Ectodermal cell (in vitro differentiated cells): Measurements from ENCODE around the gene BCOR.
A peak's percentile ranks its signal among the peaks of the same experiment; 100 is the strongest.

ENCODE experiments used
- H3K27ac ChIP-seq: 2 replicates; pipeline ENCODE4 v1.7.0; 2013; ENCODE audit warnings: mild to moderate bottlenecking, low read depth, low read length; ENCODE audit not compliant: insufficient read depth, poor library complexity, severe bottlenecking
- H3K27me3 ChIP-seq: 2 replicates; pipeline ENCODE4 v1.7.0; 2013; ENCODE audit warnings: mild to moderate bottlenecking, low read length; ENCODE audit not compliant: insufficient read depth, control insufficient read depth, poor library complexity, severe bottlenecking
- H3K36me3 ChIP-seq: one replicate; pipeline ENCODE4 v1.7.0; 2013; ENCODE audit warnings: low read length; ENCODE audit not compliant: control insufficient read depth, insufficient read depth
- H3K4me1 ChIP-seq: one replicate; pipeline ENCODE4 v1.7.0; 2013; ENCODE audit warnings: low read length; ENCODE audit not compliant: control insufficient read depth, insufficient read depth
- H3K4me3 ChIP-seq: 2 replicates; pipeline ENCODE4 v1.7.0; 2013; ENCODE audit warnings: low read depth, low read length, control low read depth; ENCODE audit not compliant: insufficient read depth
- H3K9me3 ChIP-seq: 2 replicates; pipeline ENCODE4 v1.7.0; 2013; ENCODE audit warnings: mild to moderate bottlenecking, low read length, moderate library complexity; ENCODE audit not compliant: control insufficient read depth
- WGBS, 2 experiments: methylation state at CpG; one replicate each; pipeline ENCODE4 v1.1.7; 2013; ENCODE audit warnings: missing lambda C conversion rate in 2 of 2; 5-methylcytosine and 5-hydroxymethylcytosine counted together

The BCOR gene

DNA sequence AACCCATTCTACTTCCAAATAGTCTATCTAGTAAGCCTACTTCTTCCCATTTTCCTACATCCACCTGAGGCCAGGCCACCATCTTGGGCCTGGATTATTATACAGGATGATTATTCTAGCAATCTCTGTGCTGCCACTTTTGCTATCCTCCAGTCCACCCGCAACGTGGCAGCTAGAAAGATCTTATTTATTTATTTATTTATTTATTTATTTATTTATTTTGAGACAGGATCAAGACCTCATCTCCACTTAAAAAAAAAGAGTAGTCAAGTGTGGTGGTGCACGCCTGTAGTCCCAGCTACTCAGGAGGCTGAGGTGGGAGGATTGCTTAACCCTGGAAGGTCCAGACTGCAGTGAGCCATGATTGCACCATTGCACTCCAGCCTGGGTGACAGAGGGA lies 15.2 kb upstream of the BCOR start:
- Histone ChIP-seq H3K36me3 (no peaks in the 10 kb centered on the region), H3K4me1 (no peaks in the 10 kb centered on the region), H3K27me3 (peaks cover 3% of the 10 kb centered on the region), H3K9me3 (no peaks in the 10 kb centered on the region), H3K27ac (no peak overlapping the region), H3K4me3 (no peak overlapping the region)
- WGBS, 2 experiments, result 93% methylated on average over 1 of the region's 3 CpGs; no CpG with 5 or more reads in 1 of the 2 experiments

DNA sequence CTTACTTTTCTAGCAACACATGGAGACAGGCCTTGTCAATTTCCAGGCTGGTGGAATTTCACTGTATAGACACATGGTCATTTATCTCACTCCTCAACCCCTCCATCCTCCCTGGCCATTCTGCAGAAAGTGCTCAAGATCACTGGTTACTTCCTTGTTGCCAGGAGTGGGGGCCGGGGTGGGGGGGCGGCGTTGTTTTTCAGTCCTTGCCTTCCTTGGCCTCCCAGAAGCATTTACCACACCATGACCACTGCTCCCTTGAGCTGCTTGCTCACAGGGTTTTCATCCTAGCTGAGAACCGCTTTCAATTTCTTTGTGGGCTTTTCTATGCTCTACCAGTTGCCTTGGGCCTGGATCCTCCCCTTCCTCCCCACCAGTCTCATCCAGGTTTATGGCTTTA lies 14.1 kb upstream of the BCOR start:
- Histone ChIP-seq H3K27me3 (peaks cover 14% of the 10 kb centered on the region), H3K4me1 (peaks cover 3% of the 10 kb centered on the region), H3K9me3 (no peaks in the 10 kb centered on the region), H3K36me3 (no peaks in the 10 kb centered on the region), H3K27ac (no peak overlapping the region), H3K4me3 (no peak overlapping the region)
- 54 to 56% methylated on average over 4 of the region's 4 CpGs for WGBS, 2 experiments

DNA sequence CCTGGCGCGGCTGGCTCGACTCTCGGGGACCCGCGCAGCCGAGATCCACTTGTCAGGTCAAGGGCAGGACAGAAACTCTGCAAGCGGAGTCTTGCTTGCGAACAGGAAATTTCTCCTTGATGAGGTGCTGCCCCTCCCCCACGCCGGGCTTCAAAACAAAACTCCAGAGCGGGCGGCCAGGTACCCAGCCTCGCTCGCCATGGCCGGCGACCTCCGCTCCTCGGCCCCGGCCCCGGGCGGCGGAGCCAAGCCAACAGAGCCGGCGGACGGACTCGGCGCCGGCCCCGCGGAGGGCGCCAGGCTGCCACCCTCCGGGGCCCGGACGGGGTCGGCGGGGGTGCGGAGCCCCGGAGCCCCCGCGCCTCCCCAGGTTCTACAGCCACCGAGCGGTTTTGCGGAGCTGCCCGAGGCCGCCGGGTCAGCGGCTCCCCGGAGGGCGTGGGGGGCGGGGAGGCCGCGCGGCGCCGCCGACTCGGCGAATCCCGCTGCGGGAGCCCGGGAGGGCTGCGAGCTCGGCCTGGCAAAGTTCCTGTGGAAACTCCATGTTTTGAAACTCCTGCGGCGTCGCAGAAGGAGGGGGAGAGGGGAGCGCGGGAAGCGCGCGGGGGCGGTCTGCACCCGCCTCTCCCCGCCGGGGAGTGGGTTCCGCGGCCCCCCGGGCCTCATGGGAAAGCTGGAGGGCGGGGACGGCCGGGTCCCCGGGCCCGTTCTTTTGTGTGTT lies 11.7 kb upstream of the BCOR start:
- no peak overlapping the region for H3K27ac ChIP-seq
- H3K4me1 ChIP-seq, result peaks cover 6% of the 10 kb centered on the region
- no peaks in the 10 kb centered on the region for H3K36me3 ChIP-seq
- WGBS, 2 experiments, result 0% methylated on average over 79 to 83 of the region's 84 CpGs
- peaks cover 27% of the 10 kb centered on the region for H3K27me3 ChIP-seq
- no peaks in the 10 kb centered on the region for H3K9me3 ChIP-seq
- peak overlapping the region; percentile 37 for H3K4me3 ChIP-seq

DNA sequence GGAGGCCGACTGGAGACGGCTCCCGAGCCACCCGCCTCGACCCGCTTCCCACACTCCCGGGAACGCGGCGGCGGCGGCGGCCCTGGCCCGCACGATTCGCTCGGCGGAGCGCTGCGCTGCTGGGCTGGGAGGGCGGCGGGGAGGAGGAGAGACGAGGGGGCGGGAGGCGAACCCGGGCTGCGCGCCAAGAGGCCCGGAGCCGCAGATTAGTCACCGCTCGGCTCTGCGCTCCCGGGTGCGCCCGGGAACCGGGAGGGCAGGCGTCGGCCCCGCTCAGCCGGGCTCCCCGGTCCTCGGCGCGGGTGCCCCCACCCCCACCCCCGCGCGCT lies 11.2 kb upstream of the BCOR start:
- WGBS, 2 experiments, result 0% methylated on average over 48 of the region's 48 CpGs
- no peak overlapping the region for H3K27ac ChIP-seq

DNA sequence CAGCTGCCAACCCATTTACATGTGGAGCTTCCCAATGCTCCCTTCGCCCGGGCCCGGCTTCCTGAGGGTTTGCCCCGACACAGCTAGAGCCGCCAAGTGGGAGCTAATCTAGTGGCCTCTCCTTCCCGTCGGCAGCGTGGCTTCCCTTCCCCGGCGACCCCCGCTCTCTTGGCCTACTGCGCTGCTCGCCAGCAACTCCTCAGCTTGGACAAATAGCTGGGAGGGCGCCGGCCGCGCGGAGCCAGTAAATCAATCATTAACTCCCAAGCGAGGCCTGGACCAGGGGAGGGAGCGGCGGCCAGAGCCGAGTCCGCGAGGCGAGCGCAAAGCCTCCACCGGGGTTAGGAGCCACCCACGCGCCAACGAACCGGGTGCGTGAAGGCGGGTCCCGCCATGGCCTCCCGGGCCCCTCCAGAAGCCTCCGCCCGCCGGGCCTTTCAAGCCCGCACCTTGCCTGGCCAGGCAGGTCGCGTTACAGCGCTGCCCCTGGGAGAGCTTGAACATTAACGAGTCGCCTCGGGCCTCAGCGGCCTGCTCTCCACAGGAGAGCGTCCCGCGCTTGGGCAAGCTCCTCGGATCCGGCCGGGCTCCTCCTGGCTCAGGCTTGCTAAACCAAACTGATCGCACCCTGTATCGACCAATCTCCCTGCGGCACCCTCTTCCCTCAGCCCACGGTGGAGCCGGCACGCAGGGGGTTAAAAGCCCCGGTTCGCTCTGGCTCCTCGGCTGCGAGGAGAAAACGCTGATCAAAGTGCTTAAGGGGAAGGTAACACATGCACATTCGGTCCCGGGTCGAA lies 10.6 kb upstream of the BCOR start:
- H3K27ac ChIP-seq, result no peak overlapping the region
- H3K4me3 ChIP-seq, result peak overlapping the region; percentile 37
- no peaks in the 10 kb centered on the region for H3K9me3 ChIP-seq
- WGBS, 2 experiments, result 0 to 1% methylated on average over 66 of the region's 66 CpGs
- H3K27me3 ChIP-seq, result peaks cover 38% of the 10 kb centered on the region
- no peaks in the 10 kb centered on the region for H3K36me3 ChIP-seq
- peaks cover 9% of the 10 kb centered on the region for H3K4me1 ChIP-seq

More for the DNA sequence above, 11.2 kb upstream of the BCOR start:
- no peaks in the 10 kb centered on the region for H3K36me3 ChIP-seq
- peaks cover 6% of the 10 kb centered on the region for H3K4me1 ChIP-seq
- H3K4me3 ChIP-seq, result peak overlapping the region; percentile 37
- no peaks in the 10 kb centered on the region for H3K9me3 ChIP-seq
- H3K27me3 ChIP-seq, result peaks cover 32% of the 10 kb centered on the region

DNA sequence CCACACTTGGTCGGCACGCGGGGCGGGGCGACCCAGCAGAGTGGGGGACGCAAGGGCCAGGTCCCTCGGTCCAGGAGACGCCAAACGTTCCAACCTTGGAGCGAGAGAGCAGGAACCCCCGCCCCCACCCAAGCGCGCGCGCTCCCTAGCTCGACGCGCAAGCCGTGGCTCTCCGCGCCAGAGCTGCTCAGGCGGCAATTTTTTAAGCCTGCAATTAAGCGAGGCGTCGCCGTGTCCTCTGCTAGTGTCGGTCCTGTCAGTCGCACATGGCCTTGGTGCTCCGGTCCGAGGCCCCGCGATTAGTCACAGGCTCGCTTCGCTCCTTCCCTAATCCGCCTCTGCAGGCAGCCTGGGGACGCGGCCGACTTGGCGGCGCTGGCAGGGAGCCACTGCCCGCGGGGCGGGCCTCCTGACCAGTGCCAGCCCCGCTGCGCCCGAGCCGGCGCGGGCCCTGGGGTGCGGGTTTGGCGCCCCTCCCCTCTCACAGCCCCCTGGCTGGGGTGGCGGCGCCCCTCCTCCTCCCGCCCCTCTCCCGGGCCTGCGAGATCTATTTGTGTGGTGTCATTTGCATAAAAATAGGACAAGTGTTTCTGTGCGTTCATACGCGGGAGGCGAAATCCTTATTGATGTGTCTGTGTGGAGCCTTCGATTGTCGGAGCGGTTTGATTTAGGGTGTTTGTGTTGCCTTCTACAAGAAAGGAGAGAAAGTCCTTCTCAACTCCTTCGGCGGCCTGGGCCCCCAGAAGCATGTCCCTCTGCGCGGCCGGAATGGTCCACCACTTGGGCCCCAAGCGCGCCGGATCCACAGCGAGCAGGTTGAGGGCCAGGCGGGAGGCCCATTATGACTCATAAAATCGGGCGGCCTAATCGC lies 9.8 kb upstream of the BCOR start:
- H3K9me3 ChIP-seq, result no peaks in the 10 kb centered on the region
- no peak overlapping the region for H3K27ac ChIP-seq
- H3K4me1 ChIP-seq, result peaks cover 13% of the 10 kb centered on the region
- H3K36me3 ChIP-seq, result no peaks in the 10 kb centered on the region
- H3K27me3 ChIP-seq, result peaks cover 46% of the 10 kb centered on the region
- H3K4me3 ChIP-seq, result peak overlapping the region; percentile 37
- WGBS, 2 experiments, result 0% methylated on average over 70 to 76 of the region's 76 CpGs

DNA sequence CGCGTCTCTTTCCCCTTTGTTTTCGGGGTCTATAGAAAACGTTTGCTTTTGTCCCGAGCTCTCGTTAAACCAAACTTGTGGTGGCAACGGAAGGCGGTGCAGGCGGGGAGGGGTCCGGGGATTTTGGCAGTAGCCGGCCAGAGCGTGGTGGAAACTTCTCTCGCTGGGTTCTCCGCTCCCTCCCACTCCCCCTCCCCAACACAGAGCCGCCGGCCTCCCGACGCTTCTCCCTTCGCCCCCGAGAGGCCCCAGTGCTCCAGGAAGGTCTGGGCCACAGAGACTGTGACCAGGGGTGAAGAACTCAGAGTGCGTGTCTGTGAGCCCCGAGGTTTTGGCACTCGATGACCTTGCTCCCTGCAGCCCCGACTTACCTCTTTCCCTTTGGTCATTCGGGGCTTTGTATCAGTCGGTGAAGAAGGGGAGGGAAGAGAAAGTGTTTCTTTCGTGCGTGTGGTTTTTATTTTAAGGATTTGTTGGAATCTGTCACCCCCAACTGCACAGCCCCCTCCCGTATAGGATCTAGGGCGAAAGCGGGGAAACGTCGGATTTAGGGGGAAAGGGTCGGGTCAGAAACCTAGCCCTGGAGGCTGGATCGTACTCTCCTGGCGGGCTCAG lies 9.0 kb upstream of the BCOR start:
- peaks cover 51% of the 10 kb centered on the region for H3K27me3 ChIP-seq
- H3K27ac ChIP-seq, result no peak overlapping the region
- no peaks in the 10 kb centered on the region for H3K36me3 ChIP-seq
- 0% methylated on average over 35 to 36 of the region's 36 CpGs for WGBS, 2 experiments
- H3K9me3 ChIP-seq, result no peaks in the 10 kb centered on the region
- peak overlapping the region; percentile 35 for H3K4me3 ChIP-seq
- peaks cover 20% of the 10 kb centered on the region for H3K4me1 ChIP-seq

DNA sequence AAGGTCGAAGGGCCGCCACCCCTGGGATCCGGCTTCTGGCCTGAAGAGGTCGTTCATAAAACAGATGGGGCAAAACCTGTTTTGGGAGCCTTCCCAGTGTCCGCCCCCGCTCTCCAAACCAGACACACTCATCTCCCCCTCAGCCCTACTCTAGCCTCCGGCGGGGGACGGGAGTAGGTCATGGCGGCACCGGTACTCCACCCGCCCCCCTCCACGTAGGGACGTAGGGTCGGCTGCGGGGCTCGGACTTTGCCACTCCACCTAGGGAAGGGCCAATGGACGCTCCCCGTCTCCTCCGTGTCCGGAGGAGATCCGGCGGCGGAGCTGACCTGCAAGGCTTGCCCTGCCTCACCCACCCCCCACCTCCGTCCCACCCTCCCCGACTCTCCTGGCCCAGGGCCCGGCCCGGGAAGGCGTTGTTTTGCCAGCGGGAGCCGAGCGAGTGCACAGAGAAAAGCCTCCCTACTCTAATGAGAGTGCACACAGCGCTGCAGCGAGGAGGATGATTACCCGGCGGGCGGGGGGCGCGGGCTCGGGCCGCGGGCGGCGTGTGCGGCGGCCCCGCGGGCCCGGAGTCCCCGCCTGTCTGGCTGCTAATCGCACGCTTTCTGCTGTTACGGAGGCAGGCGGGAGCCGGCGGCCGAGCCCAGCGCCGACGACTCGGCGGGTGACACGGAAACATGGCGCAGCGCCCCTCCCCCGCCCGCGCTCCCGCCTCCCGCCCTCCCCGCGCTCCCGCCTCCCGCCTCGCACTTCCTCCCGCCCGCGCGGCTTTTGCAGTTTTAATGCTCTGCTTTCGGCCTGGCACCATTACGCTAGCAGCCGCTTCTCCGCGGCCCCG lies 8.3 kb upstream of the BCOR start:
- Histone ChIP-seq H3K27ac (no peak overlapping the region), H3K27me3 (peaks cover 56% of the 10 kb centered on the region), H3K9me3 (no peaks in the 10 kb centered on the region), H3K36me3 (no peaks in the 10 kb centered on the region), H3K4me3 (peak overlapping the region; percentile 35), H3K4me1 (peaks cover 27% of the 10 kb centered on the region)
- 0% methylated on average over 76 to 85 of the region's 85 CpGs for WGBS, 2 experiments
